Transverse colon (tissue), 4 donors: ENCODE measurements around the gene HNRNPL. TPM values are rescaled to one million over a fixed set of nuclear protein-coding genes. Genes with fewer than 3 reads are reported as not detected.

Source experiments
- DNase-seq: peaks from one replicate; pipeline ENCODE4 v3.0.0-alpha.2; 2019
- H3K27ac ChIP-seq, 4 donors: fragments of 200-600 bp; sonication (generic); 2 replicates each; pipeline ENCODE4 v1.5.1; 2016 to 2018; ENCODE audit warnings: inconsistent platforms in 4 of 4
- H3K27me3 ChIP-seq: fragments of 200-600 bp; sonication (generic); 2 replicates; pipeline ENCODE4 v1.5.1; 2017; ENCODE audit warnings: inconsistent platforms
- H3K36me3 ChIP-seq, 4 donors: fragments of 200-600 bp; sonication (generic); 2 replicates each; pipeline ENCODE4 v1.5.1; 2017 to 2019; ENCODE audit warnings: inconsistent platforms in 4 of 4
- H3K4me1 ChIP-seq, 4 donors: fragments of 200-600 bp; sonication (generic); 2 replicates each; pipeline ENCODE4 v1.5.1; 2017 to 2020; ENCODE audit warnings: inconsistent platforms in 4 of 4
- H3K4me3 ChIP-seq, 4 donors: fragments of 200-600 bp; sonication (generic); 1 replicate in 1 of 4; 2 replicates in 3 of 4; pipeline versions ENCODE4 v1.5.1 to v1.6.1; 2017 to 2019; ENCODE audit warnings: inconsistent platforms in 4 of 4
- H3K9me3 ChIP-seq, 2 donors: fragments of 200-600 bp; sonication (generic); 2 replicates each; pipeline ENCODE4 v1.5.1; 2017 to 2019; ENCODE audit warnings: inconsistent platforms in 2 of 2
- CTCF ChIP-seq, 5 experiments: fragments of 200-600 bp in 3 of 5; fragments of 450-650 bp in 2 of 5; sonication (generic) in 3 of 5; IDR thresholded peaks; 1 replicate in 2 of 5; 2 replicates in 3 of 5; pipeline ENCODE4 v1.5.1; 2016 to 2017; ENCODE audit warnings: antibody characterized with exemption in 5 of 5, inconsistent platforms in 3 of 5, mild to moderate bottlenecking in 2 of 5, moderate library complexity in 1 of 5
- EP300 ChIP-seq: sonication (generic); formaldehyde crosslinking; IDR thresholded peaks from one replicate; pipeline ENCODE4 v1.6.1; 2017; ENCODE audit warnings: antibody characterized with exemption, low read depth
- POLR2A ChIP-seq: fragments of 450-650 bp; IDR thresholded peaks from one replicate; pipeline ENCODE4 v1.6.1; 2016; ENCODE audit warnings: antibody characterized with exemption, mild to moderate bottlenecking, moderate library complexity
- POLR2AphosphoS5 ChIP-seq, 3 donors: sonication (generic); formaldehyde crosslinking; IDR thresholded peaks; one replicate each; pipeline ENCODE4 v1.6.1; 2016; ENCODE audit warnings: antibody characterized with exemption in 3 of 3
- WGBS, 2 donors: methylation state at CpG; one replicate each; pipeline ENCODE4 v1.1.5; 2018; ENCODE audit warnings: low coverage in 1 of 2; 5-methylcytosine and 5-hydroxymethylcytosine counted together
- in situ Hi-C, 4 donors: fragments of 200-750 bp; cut with MboI; loops; one replicate each; pipeline versions ENCODE4 v1.15.0 to v1.15.1; 2017; ENCODE audit warnings: low sequenced_read_pairs in 3 of 4, low pct_ligation_motif_present in 1 of 4, low pct_unique_long_range_greater_than_20kb in 1 of 4
- intact Hi-C: fragments of 100-400 bp; cut with DNase I; formaldehyde crosslinking; loops from one replicate; pipeline ENCODE4 v1.15.1; 2023; ENCODE audit warnings: low total_unique reads
- small RNA-seq, 4 donors: library from RNA; depleted of rRNA; stranded (forward); fragments of <200 nt; gene quantifications; one replicate each; pipeline ENCODE3, GENCODE V24; 2016
- total RNA-seq, 4 donors: library from RNA; depleted of rRNA; stranded (reverse); fragments of >200 nt; gene quantifications; one replicate each; pipeline ENCODE4 v1.1.0, GENCODE V29; 2016

HNRNPL gene
- total RNA-seq, 4 donors from 2014 or later: 139 to 200 (median 174) TPM

GRCh38 chr19:38788478-38789243 is 61.1 kb downstream of the HNRNPL start, which contains the start of gene LGALS7B:
LGALS7B (plus strand) TSS chr19:38789200; CDS start chr19:38789227, 27 bp downstream.
- TF ChIP-seq POLR2A (no peak), POLR2AphosphoS5 (IDR thresholded peaks at IDR 0.05) (no peak), EP300 (no peak), CTCF (IDR thresholded peaks at IDR 0.05) (no peak)
- intact Hi-C loops (no loop called here), in situ Hi-C loops (no loop called here)

GRCh38 chr19:38786572-38787265 is 63.1 kb downstream of the HNRNPL start:
- H3K27ac ChIP-seq: no peak overlapping the region
- H3K4me1 ChIP-seq: peaks cover 0 to 4% (median 0%) of the 10 kb centered on the region in 4 donors
- DNase-seq: no peak
- no peak for TF ChIP-seq EP300
- no peak for TF ChIP-seq POLR2A
- TF ChIP-seq POLR2AphosphoS5 (IDR thresholded peaks at IDR 0.05): no peak
- no peak for TF ChIP-seq CTCF (IDR thresholded peaks at IDR 0.05)
- no peaks in the 10 kb centered on the region for H3K36me3 ChIP-seq
- H3K9me3 ChIP-seq: no peaks in the 10 kb centered on the region
- in situ Hi-C loops: no loop called here
- WGBS, 2 donors: 83 to 85% methylated on average over 1 to 11 of the region's 11 CpGs
- no peaks in the 10 kb centered on the region for H3K27me3 ChIP-seq
- H3K4me3 ChIP-seq: no peak overlapping the region
- intact Hi-C loops: no loop called here

More at GRCh38 chr19:38788478-38789243, 61.1 kb downstream of the HNRNPL start, which contains the start of gene LGALS7B:
- no peak for DNase-seq
- H3K4me3 ChIP-seq: no peak within 1 kb of the TSS
- no peak within 1 kb of the TSS for H3K27ac ChIP-seq
- H3K27me3 ChIP-seq: no peaks in the 10 kb centered on the region
- WGBS, 2 donors: 83% methylated on average over 10 of the region's 17 CpGs; no CpG with 5 or more reads in 1 of the 2 donors
- H3K36me3 ChIP-seq: no peaks in the 10 kb centered on the region
- H3K9me3 ChIP-seq: no peaks in the 10 kb centered on the region
- peaks cover 0 to 10% (median 6%) of the 10 kb centered on the region in 4 donors for H3K4me1 ChIP-seq

Small RNA genes lying within 50 kb of the gene (small RNA-seq; reads per million reads assigned to genes)
- 0 reads per million in 4 donors for gene RNU6-140P

Other genes starting within 250 kb of the HNRNPL start
- gene MAP4K1, start 232.0 kb downstream of the HNRNPL start, total RNA-seq: 10 to 100 TPM in 2 of 4 donors, 1 to 10 TPM in 1, not detected in 1; 4.0 to 49.0 (median 11.1) TPM
- 100 to 1,000 TPM; 267 to 660 (median 460) TPM for gene EIF3K, start 230.8 kb downstream of the HNRNPL start, total RNA-seq
- 1,000 to 10,000 TPM in 1 of 4 donors, 100 to 1,000 TPM in 3; 458 to 1,080 (median 723) TPM for gene ACTN4, start 202.3 kb downstream of the HNRNPL start, total RNA-seq
- gene CAPN12, start 105.5 kb downstream of the HNRNPL start, total RNA-seq: 10 to 100 TPM in 2 of 4 donors, 1 to 10 TPM in 1, not detected in 1; 2.6 to 44.8 (median 14.4) TPM
- gene LGALS7, start 76.5 kb downstream of the HNRNPL start, total RNA-seq: not detected
- gene LGALS7B, start 60.8 kb downstream of the HNRNPL start, total RNA-seq: not detected
- 1,000 to 10,000 TPM; 1,815 to 4,845 (median 3,695) TPM for gene LGALS4, start 37.0 kb downstream of the HNRNPL start, total RNA-seq
- gene ECH1, start 18.2 kb downstream of the HNRNPL start, total RNA-seq: 100 to 1,000 TPM; 181 to 313 (median 228) TPM
- 1 to 10 TPM; 1.8 to 7.0 (median 3.6) TPM for gene RINL, start 28.3 kb upstream of the HNRNPL start, total RNA-seq
- 100 to 1,000 TPM in 1 of 4 donors, 10 to 100 TPM in 3; 56.3 to 128 (median 64.2) TPM for gene SIRT2, start 49.6 kb upstream of the HNRNPL start, total RNA-seq
- gene NFKBIB, start 50.0 kb upstream of the HNRNPL start, total RNA-seq: 10 to 100 TPM in 3 of 4 donors, 1 to 10 TPM in 1; 6.2 to 53.9 (median 29.4) TPM
- gene CCER2, start 62.2 kb upstream of the HNRNPL start, total RNA-seq: not detected
- gene SARS2, start 80.8 kb upstream of the HNRNPL start, total RNA-seq: 100 to 1,000 TPM in 1 of 4 donors, 10 to 100 TPM in 3; 21.4 to 186 (median 42.7) TPM
- gene MRPS12, start 81.0 kb upstream of the HNRNPL start, total RNA-seq: 10 to 100 TPM; 23.7 to 42.6 (median 34.7) TPM
- gene FBXO17, start 125.8 kb upstream of the HNRNPL start, total RNA-seq: 1 to 10 TPM; 2.2 to 7.8 (median 2.4) TPM
- gene FBXO27, start 182.6 kb upstream of the HNRNPL start, total RNA-seq: 1 to 10 TPM in 2 of 4 donors, under 1 TPM in 1, not detected in 1; 0.14 to 1.5 (median 1.1) TPM
- not detected for gene ACP7, start 234.4 kb upstream of the HNRNPL start, total RNA-seq